H9 (cell line): Measurements from ENCODE around the gene PYGB. TPM values are rescaled to one million over a fixed set of nuclear protein-coding genes. Genes with fewer than 3 reads are reported as not detected.

ENCODE experiments used
- DNase-seq: peaks from one replicate; pipeline ENCODE4 v3.0.0-alpha.2; 2017
- H2AFZ ChIP-seq: one replicate; pipeline ENCODE4 v1.6.1; 2013; ENCODE audit warnings: mild to moderate bottlenecking, low read length, control low read depth, moderate library complexity
- H2AK5ac ChIP-seq: 2 replicates; pipeline ENCODE4 v1.6.1; 2013; ENCODE audit warnings: low read length, control low read depth, mixed read lengths; ENCODE audit not compliant: insufficient read length
- H2BK120ac ChIP-seq: one replicate; pipeline ENCODE4 v1.6.1; 2013; ENCODE audit warnings: low read depth, mild to moderate bottlenecking, low read length, control low read depth, inconsistent platforms; ENCODE audit not compliant: poor library complexity, severe bottlenecking
- H2BK12ac ChIP-seq: 2 replicates; pipeline ENCODE4 v1.6.1; 2013; ENCODE audit warnings: low read length, control low read depth, mixed read lengths, low read depth; ENCODE audit not compliant: insufficient read length
- H2BK15ac ChIP-seq: 2 replicates; pipeline ENCODE4 v1.6.1; 2013; ENCODE audit warnings: low read depth, low read length, control low read depth
- H2BK20ac ChIP-seq: one replicate; pipeline ENCODE4 v1.6.1; 2013; ENCODE audit warnings: low read depth, mild to moderate bottlenecking, low read length, control low read depth, inconsistent platforms; ENCODE audit not compliant: poor library complexity, severe bottlenecking
- H2BK5ac ChIP-seq: 2 replicates; pipeline ENCODE4 v1.6.1; 2013; ENCODE audit warnings: low read length, control low read depth, mixed read lengths; ENCODE audit not compliant: insufficient read length
- H3K14ac ChIP-seq: 2 replicates; pipeline ENCODE4 v1.6.1; 2013; ENCODE audit warnings: low read length, control low read depth; ENCODE audit not compliant: insufficient read depth
- H3K18ac ChIP-seq: 2 replicates; pipeline ENCODE4 v1.6.1; 2013; ENCODE audit warnings: low read depth, mild to moderate bottlenecking, mixed read lengths, low read length, control low read depth; ENCODE audit not compliant: insufficient read length
- H3K23ac ChIP-seq: 2 replicates; pipeline ENCODE4 v1.6.1; 2013; ENCODE audit warnings: low read length, control low read depth, mixed read lengths, low read depth; ENCODE audit not compliant: insufficient read length
- H3K23me2 ChIP-seq: 2 replicates; pipeline ENCODE4 v1.6.1; 2013; ENCODE audit warnings: low read depth, mild to moderate bottlenecking, mixed read lengths, low read length, control low read depth; ENCODE audit not compliant: insufficient read length, poor library complexity, severe bottlenecking
- H3K27ac ChIP-seq: 2 replicates; pipeline ENCODE4 v1.5.1; 2013; ENCODE audit warnings: low read length, control low read depth, mixed read lengths, low read depth; ENCODE audit not compliant: insufficient read length
- H3K27me3 ChIP-seq: 2 replicates; pipeline ENCODE4 v1.6.1; 2013; ENCODE audit warnings: low read length, control low read depth, inconsistent platforms; ENCODE audit not compliant: insufficient read depth
- H3K4ac ChIP-seq: 2 replicates; pipeline ENCODE4 v1.6.1; 2013; ENCODE audit warnings: low read depth, mild to moderate bottlenecking, control low read depth, inconsistent platforms, low read length, moderate library complexity
- H3K4me1 ChIP-seq: 2 replicates; pipeline ENCODE4 v1.6.1; 2013; ENCODE audit warnings: low read length, control low read depth, inconsistent platforms; ENCODE audit not compliant: insufficient read depth
- H3K4me2 ChIP-seq: 2 replicates; pipeline ENCODE4 v1.6.1; 2013; ENCODE audit warnings: low read length, control low read depth, mixed read lengths; ENCODE audit not compliant: insufficient read length, insufficient read depth
- H3K56ac ChIP-seq: 2 replicates; pipeline ENCODE4 v1.6.1; 2013; ENCODE audit warnings: low read depth, mild to moderate bottlenecking, mixed read lengths, low read length, control low read depth; ENCODE audit not compliant: insufficient read length
- H3K79me1 ChIP-seq: 2 replicates; pipeline ENCODE4 v1.6.1; 2013; ENCODE audit warnings: low read depth, mild to moderate bottlenecking, moderate library complexity, low read length, control low read depth, inconsistent platforms; ENCODE audit not compliant: insufficient read depth, poor library complexity, severe bottlenecking
- H3K79me2 ChIP-seq: 2 replicates; pipeline ENCODE4 v1.6.1; 2013; ENCODE audit warnings: low read length, control low read depth, inconsistent platforms; ENCODE audit not compliant: insufficient read depth
- H3K9ac ChIP-seq: 2 replicates; pipeline ENCODE4 v1.6.1; 2013; ENCODE audit warnings: low read length, control low read depth, mixed read lengths; ENCODE audit not compliant: insufficient read length; ENCODE audit errors: extremely low read depth
- H3K9me3 ChIP-seq: one replicate; pipeline ENCODE4 v1.6.1; 2013; ENCODE audit warnings: low read depth, low read length, inconsistent platforms; ENCODE audit not compliant: control insufficient read depth
- H3T11ph ChIP-seq: one replicate; pipeline ENCODE4 v1.6.1; 2013; ENCODE audit warnings: mild to moderate bottlenecking, low read length, control low read depth, inconsistent platforms
- H4K20me1 ChIP-seq: one replicate; pipeline ENCODE4 v1.6.1; 2013; ENCODE audit not compliant: control insufficient read depth, insufficient read length, insufficient read depth
- H4K5ac ChIP-seq: 2 replicates; pipeline ENCODE4 v1.6.1; 2013; ENCODE audit warnings: low read depth, mild to moderate bottlenecking, mixed read lengths, low read length, control low read depth; ENCODE audit not compliant: insufficient read length
- H4K8ac ChIP-seq: replicated peaks from 2 replicates; pipeline ENCODE4 v1.6.1; 2013; ENCODE audit warnings: low read length, control low read depth, mixed read lengths, low read depth; ENCODE audit not compliant: insufficient read length
- H4K91ac ChIP-seq: 2 replicates; pipeline ENCODE4 v1.6.1; 2013; ENCODE audit warnings: low read depth, mild to moderate bottlenecking, moderate library complexity, mixed read lengths, low read length, control low read depth; ENCODE audit not compliant: insufficient read length
- H3K27ac Mint-ChIP-seq, 3 experiments: 2 replicates in 2 of 3; 3 replicates in 1 of 3; pipeline ENCODE4 v1.8.0; 2020 to 2021; ENCODE audit warnings: mixed read lengths in 3 of 3, mild to moderate bottlenecking in 1 of 3, moderate library complexity in 1 of 3
- H3K27me3 Mint-ChIP-seq: 2 replicates; pipeline ENCODE4 v1.8.0; 2021; ENCODE audit warnings: low read depth, mild to moderate bottlenecking, moderate library complexity, mixed read lengths
- H3K36me3 Mint-ChIP-seq, 3 experiments: 2 replicates in 2 of 3; 3 replicates in 1 of 3; pipeline ENCODE4 v1.8.0; 2020 to 2021; ENCODE audit warnings: low read depth in 3 of 3, mixed read lengths in 3 of 3; ENCODE audit not compliant: insufficient read depth in 1 of 3
- H3K4me1 Mint-ChIP-seq, 2 experiments: 2 replicates each; pipeline ENCODE4 v1.8.0; 2020; ENCODE audit warnings: mixed read lengths in 2 of 2
- H3K4me3 Mint-ChIP-seq, 2 experiments: 2 replicates in 1 of 2; 3 replicates in 1 of 2; pipeline ENCODE4 v1.8.0; 2020 to 2021; ENCODE audit warnings: mild to moderate bottlenecking in 2 of 2, mixed read lengths in 2 of 2, moderate library complexity in 1 of 2
- H3K9me3 Mint-ChIP-seq, 2 experiments: 2 replicates in 1 of 2; 3 replicates in 1 of 2; pipeline ENCODE4 v1.8.0; 2020; ENCODE audit warnings: mild to moderate bottlenecking in 2 of 2, mixed read lengths in 2 of 2, moderate library complexity in 1 of 2
- WGBS: extraction: QIAGEN DNeasy Blood & Tissue Kit; methylation state at CpG from one replicate; pipeline ENCODE4 v1.1.7; 2013; ENCODE audit warnings: missing lambda C conversion rate, low lambda C conversion rate, mixed read lengths; ENCODE audit not compliant: insufficient read length; ENCODE audit errors: extremely low coverage; 5-methylcytosine and 5-hydroxymethylcytosine counted together
- total RNA-seq: library from RNA; stranded (reverse); gene quantifications from 2 replicates; pipeline ENCODE4 v1.2.1, GENCODE V29; 2021
- TF ChIP-seq, protein P1 (sequence below): fragments of 200-600 bp; sonication (generic); conservative IDR thresholded peaks from 3 replicates; pipeline ENCODE4 v1.8.0; 2021; ENCODE audit warnings: antibody characterized with exemption, mild to moderate bottlenecking

The PYGB gene
- total RNA-seq, 1 experiment from 2014 or later: 46.9 TPM

DNA sequence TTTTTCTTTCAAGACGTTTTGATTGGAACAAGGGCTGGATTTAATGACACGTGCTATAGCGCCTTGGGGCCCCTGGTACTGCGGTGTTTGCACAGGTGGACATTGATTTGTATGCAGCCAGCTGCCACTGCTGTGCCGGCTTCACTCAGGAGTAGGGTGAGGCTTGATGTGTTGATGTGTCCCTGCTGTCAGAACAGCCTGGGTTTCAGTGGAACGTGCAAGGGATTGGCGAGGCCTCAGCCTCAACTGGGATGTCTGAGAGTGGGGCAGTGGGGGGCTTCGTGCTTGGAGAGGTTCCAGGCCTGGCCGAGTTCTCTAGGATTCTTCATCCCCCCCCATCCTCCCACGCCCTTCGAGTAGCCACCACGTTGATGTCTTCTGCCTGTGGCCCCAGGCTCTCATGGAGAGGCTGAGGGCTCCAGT, 23.0 kb downstream of the PYGB start:
- H3K9ac ChIP-seq: no peak overlapping the region
- no peak overlapping the region for H3K56ac ChIP-seq
- H3K27me3 ChIP-seq: no peaks in the 10 kb centered on the region
- H3K36me3 Mint-ChIP-seq: peaks cover 26 to 66% (median 41%) of the 10 kb centered on the region in 3 experiments
- no peak overlapping the region for H2AK5ac ChIP-seq
- no peaks in the 10 kb centered on the region for H3K9me3 ChIP-seq
- H3K4me1 Mint-ChIP-seq: no peaks in the 10 kb centered on the region
- no peak overlapping the region for H4K5ac ChIP-seq
- no peak overlapping the region for H2BK20ac ChIP-seq
- no peaks in the 10 kb centered on the region for H3K79me2 ChIP-seq
- TF ChIP-seq, protein P1, sequence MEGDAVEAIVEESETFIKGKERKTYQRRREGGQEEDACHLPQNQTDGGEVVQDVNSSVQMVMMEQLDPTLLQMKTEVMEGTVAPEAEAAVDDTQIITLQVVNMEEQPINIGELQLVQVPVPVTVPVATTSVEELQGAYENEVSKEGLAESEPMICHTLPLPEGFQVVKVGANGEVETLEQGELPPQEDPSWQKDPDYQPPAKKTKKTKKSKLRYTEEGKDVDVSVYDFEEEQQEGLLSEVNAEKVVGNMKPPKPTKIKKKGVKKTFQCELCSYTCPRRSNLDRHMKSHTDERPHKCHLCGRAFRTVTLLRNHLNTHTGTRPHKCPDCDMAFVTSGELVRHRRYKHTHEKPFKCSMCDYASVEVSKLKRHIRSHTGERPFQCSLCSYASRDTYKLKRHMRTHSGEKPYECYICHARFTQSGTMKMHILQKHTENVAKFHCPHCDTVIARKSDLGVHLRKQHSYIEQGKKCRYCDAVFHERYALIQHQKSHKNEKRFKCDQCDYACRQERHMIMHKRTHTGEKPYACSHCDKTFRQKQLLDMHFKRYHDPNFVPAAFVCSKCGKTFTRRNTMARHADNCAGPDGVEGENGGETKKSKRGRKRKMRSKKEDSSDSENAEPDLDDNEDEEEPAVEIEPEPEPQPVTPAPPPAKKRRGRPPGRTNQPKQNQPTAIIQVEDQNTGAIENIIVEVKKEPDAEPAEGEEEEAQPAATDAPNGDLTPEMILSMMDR: no peak
- no peak overlapping the region for H4K8ac ChIP-seq
- no peaks in the 10 kb centered on the region for H3K27me3 Mint-ChIP-seq
- no peak overlapping the region for H2AFZ ChIP-seq
- no peak overlapping the region for H3K4me3 Mint-ChIP-seq
- no peak overlapping the region for H2BK120ac ChIP-seq
- no peaks in the 10 kb centered on the region for H3K4me1 ChIP-seq
- H4K91ac ChIP-seq: no peak overlapping the region
- H3K27ac ChIP-seq: no peak overlapping the region
- H3K23me2 ChIP-seq: no peaks in the 10 kb centered on the region
- H4K20me1 ChIP-seq: no peaks in the 10 kb centered on the region
- no peak overlapping the region for H3T11ph ChIP-seq
- H2BK12ac ChIP-seq: no peak overlapping the region
- no peak overlapping the region for H3K14ac ChIP-seq
- no peak overlapping the region for H3K4ac ChIP-seq
- no peaks in the 10 kb centered on the region; a peak in 1 of 5 replicates for H3K9me3 Mint-ChIP-seq
- no peak overlapping the region for H3K23ac ChIP-seq
- 0 out of 7 replicates have a peak overlapping the region, but pooled peaks of 1 of the 3 experiments have one; percentile 28 for H3K27ac Mint-ChIP-seq
- DNase-seq: peak; percentile 10
- no peaks in the 10 kb centered on the region for H3K79me1 ChIP-seq
- no CpG with 5 or more reads among the region's 12 CpGs for WGBS
- no peak overlapping the region for H3K4me2 ChIP-seq
- no peak overlapping the region for H2BK5ac ChIP-seq
- H3K18ac ChIP-seq: no peak overlapping the region
- no peak overlapping the region for H2BK15ac ChIP-seq
